Panc1 (cell line): Measurements from ENCODE around the gene ABCA1. TPM values are rescaled to one million over a fixed set of nuclear protein-coding genes. Genes with fewer than 3 reads are reported as not detected.

Experiments
- ATAC-seq: fragments of 200-7000 bp; cut with Tn5 transposase; 2 replicates; pipeline ENCODE4 v1.9.1; 2020; ENCODE audit warnings: mild to moderate bottlenecking, moderate library complexity
- BruUV-seq: library from RNA; stranded (reverse); fragments of 400-500 nt; replicated peaks from 2 replicates; lab custom pipeline; 2021; lab: Mats Ljungman, UMichigan
- CTCF ChIA-PET: fragments of 300-600 bp; sonication (Branson Sonifier 250); formaldehyde crosslinking; loops from one replicate; lab custom pipeline; 2022; ENCODE audit warnings: antibody characterized with exemption; lab: Charles Lee
- POLR2A ChIA-PET: fragments of 300-600 bp; sonication (Branson Sonifier 250); formaldehyde crosslinking; loops from one replicate; lab custom pipeline; 2022; ENCODE audit warnings: antibody characterized with exemption; lab: Charles Lee
- DNase-seq: peaks from one replicate; pipeline ENCODE4 v3.0.0-alpha.2; 2010; ENCODE audit warnings: low read depth, low spot score
- H3K27ac ChIP-seq: 2 replicates; pipeline ENCODE4 v1.5.1; 2011; ENCODE audit warnings: mild to moderate bottlenecking, low read length, inconsistent platforms
- H3K27me3 ChIP-seq: fragments of 200-500 bp; sonication (Bioruptor generic); 2 replicates; pipeline ENCODE4 v1.6.0; 2014; ENCODE audit warnings: low read length, inconsistent platforms; ENCODE audit not compliant: control insufficient read depth, insufficient read depth
- H3K36me3 ChIP-seq: fragments of 200-500 bp; sonication (Bioruptor generic); 2 replicates; pipeline ENCODE4 v1.5.1; 2014; ENCODE audit warnings: inconsistent platforms, mild to moderate bottlenecking, low read length, moderate library complexity; ENCODE audit not compliant: control insufficient read depth, insufficient read depth
- H3K4me1 ChIP-seq: 2 replicates; pipeline ENCODE4 v1.5.1; 2011; ENCODE audit warnings: inconsistent platforms, mild to moderate bottlenecking, low read length, moderate library complexity; ENCODE audit not compliant: control insufficient read depth, insufficient read depth
- H3K4me3 ChIP-seq, 2 experiments: 2 replicates each; pipeline ENCODE4 v1.5.1; 2011 to 2012; ENCODE audit warnings: low read depth in 2 of 2, low read length in 2 of 2, mild to moderate bottlenecking in 2 of 2, inconsistent platforms in 1 of 2, moderate library complexity in 1 of 2
- H3K9me3 ChIP-seq: fragments of 200-500 bp; sonication (Bioruptor generic); 2 replicates; pipeline ENCODE4 v1.5.1; 2014; ENCODE audit warnings: low read depth, mild to moderate bottlenecking, inconsistent platforms, low read length, moderate library complexity; ENCODE audit not compliant: control insufficient read depth, insufficient read depth
- CTCF ChIP-seq: fragments of 450-650 bp; IDR thresholded peaks from 2 replicates; pipeline ENCODE4 v1.5.1; 2017; ENCODE audit warnings: mild to moderate bottlenecking
- POLR2AphosphoS5 ChIP-seq: IDR thresholded peaks from 2 replicates; pipeline ENCODE4 v1.6.1; 2012; ENCODE audit warnings: mild to moderate bottlenecking, low read depth, low read length, moderate library complexity
- REST ChIP-seq, 2 experiments: IDR thresholded peaks; 2 replicates each; pipeline ENCODE4 v1.6.1; 2011 to 2012; ENCODE audit warnings: low read depth in 2 of 2, control low read depth in 1 of 2, low read length in 1 of 2, mild to moderate bottlenecking in 1 of 2, moderate library complexity in 1 of 2; ENCODE audit not compliant: insufficient read depth in 1 of 2
- SIN3A ChIP-seq: IDR thresholded peaks from 2 replicates; pipeline ENCODE4 v1.6.1; 2012; ENCODE audit warnings: low read depth, mild to moderate bottlenecking, low read length, moderate library complexity, borderline replicate concordance; ENCODE audit not compliant: insufficient read depth
- TCF7L2 ChIP-seq: IDR thresholded peaks from 2 replicates; pipeline ENCODE4 v1.6.1; 2011; ENCODE audit warnings: mild to moderate bottlenecking, low read depth, low read length, inconsistent platforms
- in situ Hi-C: cut with HindIII; loops from 2 replicates; pipeline ENCODE4 v1.10.0; 2016; ENCODE audit warnings: low sequenced_read_pairs, low pct_unique_long_range_greater_than_20kb
- intact Hi-C: fragments of 100-400 bp; cut with micrococcal nuclease; formaldehyde crosslinking; loops from one replicate; pipeline ENCODE4 v1.10.0; 2022; ENCODE audit not compliant: unreplicated experiment
- total RNA-seq: library from RNA; stranded (reverse); gene quantifications from one replicate; pipeline ENCODE4 v1.2.1, GENCODE V29; 2021; ENCODE audit not compliant: unreplicated experiment

Gene ABCA1
- total RNA-seq, 1 experiment from 2014 or later, result 2.6 TPM

- intact Hi-C loops, result no loop called here
- CTCF ChIA-PET, result no interaction called here
- BruUV-seq, result no TSS peak
- DNase-seq, result no peak
- H3K36me3 ChIP-seq, result no peaks in the 10 kb centered on the region
- H3K4me1 ChIP-seq, result no peaks in the 10 kb centered on the region
- no peak for ATAC-seq
- no peak overlapping the region for H3K27ac ChIP-seq
- no peaks in the 10 kb centered on the region for H3K27me3 ChIP-seq
- in situ Hi-C loops, result no loop called here
- no peak overlapping the region for H3K4me3 ChIP-seq
- POLR2A ChIA-PET, result interaction anchor here (0.7 kb wide), 1 partner anchor 265 kb away, joined by 3 read pairs; no protein-coding TSS in a partner anchor
- H3K9me3 ChIP-seq, result no peaks in the 10 kb centered on the region
- TF ChIP-seq POLR2AphosphoS5, result no peak
- TF ChIP-seq REST (IDR thresholded peaks at IDR 0.05; ENCODE audit: insufficient read depth in 1 of 2, low read depth in 2 of 2, low read length in 1 of 2), result no peak
- no peak for TF ChIP-seq TCF7L2
- no peak for TF ChIP-seq CTCF
- no peak for TF ChIP-seq SIN3A
Observed at GRCh38 chr9:104766025-104766424, 161.9 kb downstream of the ABCA1 start.

GRCh38 chr9:104765138-104765537, 162.8 kb downstream of the ABCA1 start:
- CTCF ChIA-PET, result no interaction called here

More at GRCh38 chr9:104765138-104765537, 162.8 kb downstream of the ABCA1 start:
- ATAC-seq (no peak), DNase-seq (no peak)
- BruUV-seq, result no TSS peak
- TF ChIP-seq REST (IDR thresholded peaks at IDR 0.05; ENCODE audit: insufficient read depth in 1 of 2, low read depth in 2 of 2, low read length in 1 of 2) (no peak), CTCF (no peak)
- intact Hi-C loops (no loop called here), in situ Hi-C loops (no loop called here)
- H3K27me3 ChIP-seq, result no peaks in the 10 kb centered on the region
- no peak overlapping the region for H3K4me3 ChIP-seq
- H3K27ac ChIP-seq, result no peak overlapping the region
- H3K4me1 ChIP-seq, result no peaks in the 10 kb centered on the region
- POLR2A ChIA-PET, result no interaction called here
- no peaks in the 10 kb centered on the region for H3K36me3 ChIP-seq
- H3K9me3 ChIP-seq, result no peaks in the 10 kb centered on the region
